ENCODE measurements around the gene MASP1. TPM values are rescaled to one million over a fixed set of nuclear protein-coding genes. Genes with fewer than 3 reads are reported as not detected.
A peak's percentile ranks its signal among the peaks of the same experiment; 100 is the strongest.

Gene MASP1, protein sequence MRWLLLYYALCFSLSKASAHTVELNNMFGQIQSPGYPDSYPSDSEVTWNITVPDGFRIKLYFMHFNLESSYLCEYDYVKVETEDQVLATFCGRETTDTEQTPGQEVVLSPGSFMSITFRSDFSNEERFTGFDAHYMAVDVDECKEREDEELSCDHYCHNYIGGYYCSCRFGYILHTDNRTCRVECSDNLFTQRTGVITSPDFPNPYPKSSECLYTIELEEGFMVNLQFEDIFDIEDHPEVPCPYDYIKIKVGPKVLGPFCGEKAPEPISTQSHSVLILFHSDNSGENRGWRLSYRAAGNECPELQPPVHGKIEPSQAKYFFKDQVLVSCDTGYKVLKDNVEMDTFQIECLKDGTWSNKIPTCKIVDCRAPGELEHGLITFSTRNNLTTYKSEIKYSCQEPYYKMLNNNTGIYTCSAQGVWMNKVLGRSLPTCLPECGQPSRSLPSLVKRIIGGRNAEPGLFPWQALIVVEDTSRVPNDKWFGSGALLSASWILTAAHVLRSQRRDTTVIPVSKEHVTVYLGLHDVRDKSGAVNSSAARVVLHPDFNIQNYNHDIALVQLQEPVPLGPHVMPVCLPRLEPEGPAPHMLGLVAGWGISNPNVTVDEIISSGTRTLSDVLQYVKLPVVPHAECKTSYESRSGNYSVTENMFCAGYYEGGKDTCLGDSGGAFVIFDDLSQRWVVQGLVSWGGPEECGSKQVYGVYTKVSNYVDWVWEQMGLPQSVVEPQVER
- polyA plus RNA-seq (0.19 and 0.74 TPM in 2 replicates), polyA minus RNA-seq (0.49 and 0.93 TPM in 2 replicates)

- H3K9ac ChIP-seq (ENCODE audit: low read length) = peak within 1 kb of the TSS; percentile 20
- H3K27me3 ChIP-seq (ENCODE audit: insufficient read depth, low read depth, low read length) = no peaks in the 10 kb centered on the region
- no peak within 1 kb of the TSS for H2AFZ ChIP-seq (ENCODE audit: low read depth, low read length)
- H3K79me2 ChIP-seq (replicated peaks; ENCODE audit: insufficient read depth, low read length) = no peaks in the 10 kb centered on the region
- H3K9me3 ChIP-seq (ENCODE audit: low read length) = no peaks in the 10 kb centered on the region
- H4K20me1 ChIP-seq (ENCODE audit: insufficient read depth) = no peaks in the 10 kb centered on the region
- H3F3A ChIP-seq (ENCODE audit: insufficient read depth, low read length, poor library complexity, severe bottlenecking) = no peaks in the 10 kb centered on the region
- peak within 1 kb of the TSS; percentile 54 for H3K4me3 ChIP-seq (ENCODE audit: low read length)
- H3K4me2 ChIP-seq (ENCODE audit: low read length) = peak within 1 kb of the TSS; percentile 39
- H3K9me2 ChIP-seq (ENCODE audit: insufficient read depth, low read length) = no peaks in the 10 kb centered on the region
- TF ChIP-seq EP300 (conservative IDR thresholded peaks at IDR 0.05; ENCODE audit: poor library complexity, severe bottlenecking) (no peak), TAF1 (IDR thresholded peaks at IDR 0.05; ENCODE audit: low read depth) (no peak), MXI1 (conservative IDR thresholded peaks at IDR 0.05; ENCODE audit: poor library complexity, severe bottlenecking) (no peak), POLR2AphosphoS5 (IDR thresholded peaks at IDR 0.05) (no peak), REST (IDR thresholded peaks at IDR 0.05; ENCODE audit: borderline replicate concordance) (no peak), EZH2 (IDR thresholded peaks at IDR 0.05; ENCODE audit: borderline replicate concordance, insufficient read depth, low read length, poor library complexity, severe bottlenecking) (no peak), SMC3 (conservative IDR thresholded peaks at IDR 0.05; ENCODE audit: poor library complexity) (no peak)
- TF ChIP-seq, protein P1, sequence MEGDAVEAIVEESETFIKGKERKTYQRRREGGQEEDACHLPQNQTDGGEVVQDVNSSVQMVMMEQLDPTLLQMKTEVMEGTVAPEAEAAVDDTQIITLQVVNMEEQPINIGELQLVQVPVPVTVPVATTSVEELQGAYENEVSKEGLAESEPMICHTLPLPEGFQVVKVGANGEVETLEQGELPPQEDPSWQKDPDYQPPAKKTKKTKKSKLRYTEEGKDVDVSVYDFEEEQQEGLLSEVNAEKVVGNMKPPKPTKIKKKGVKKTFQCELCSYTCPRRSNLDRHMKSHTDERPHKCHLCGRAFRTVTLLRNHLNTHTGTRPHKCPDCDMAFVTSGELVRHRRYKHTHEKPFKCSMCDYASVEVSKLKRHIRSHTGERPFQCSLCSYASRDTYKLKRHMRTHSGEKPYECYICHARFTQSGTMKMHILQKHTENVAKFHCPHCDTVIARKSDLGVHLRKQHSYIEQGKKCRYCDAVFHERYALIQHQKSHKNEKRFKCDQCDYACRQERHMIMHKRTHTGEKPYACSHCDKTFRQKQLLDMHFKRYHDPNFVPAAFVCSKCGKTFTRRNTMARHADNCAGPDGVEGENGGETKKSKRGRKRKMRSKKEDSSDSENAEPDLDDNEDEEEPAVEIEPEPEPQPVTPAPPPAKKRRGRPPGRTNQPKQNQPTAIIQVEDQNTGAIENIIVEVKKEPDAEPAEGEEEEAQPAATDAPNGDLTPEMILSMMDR (IDR thresholded peaks at IDR 0.05; ENCODE audit: poor library complexity, severe bottlenecking) = no peak
- no peaks in the 10 kb centered on the region for H3K36me3 ChIP-seq (ENCODE audit: insufficient read depth, low read length)
- H3K27ac ChIP-seq (ENCODE audit: low read length) = no peak within 1 kb of the TSS
Observed at GRCh38 chr3:187291512-187292132, at the start of gene MASP1. Gene MASP1 (minus strand): TSS chr3:187291737. CDS start chr3:187291632, 105 bp downstream.

DNA sequence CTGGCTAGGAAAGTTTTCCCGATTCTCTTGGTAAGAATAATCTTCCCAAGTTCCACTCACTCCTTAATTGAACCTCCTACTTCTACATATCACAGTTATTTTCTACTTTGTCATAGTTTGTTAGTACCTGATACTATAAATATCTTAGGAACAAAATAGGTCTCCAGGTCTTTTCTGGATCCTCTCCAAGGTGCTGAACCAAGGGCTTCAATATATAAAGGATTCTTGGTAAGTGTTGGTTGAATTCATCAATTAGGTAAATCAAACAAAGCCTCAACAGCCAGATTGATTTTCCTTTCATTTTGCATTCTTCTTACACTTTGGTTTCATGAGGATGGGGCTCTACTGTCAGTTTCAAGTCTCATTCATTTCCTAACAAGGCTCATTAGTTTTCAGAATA, 49.0 kb upstream of the MASP1 start:
- Histone ChIP-seq H3K9me3 (ENCODE audit: low read length) (no peaks in the 10 kb centered on the region), H3K27ac (ENCODE audit: low read length) (no peak overlapping the region)
- no peak for TF ChIP-seq RAD21 (conservative IDR thresholded peaks at IDR 0.05)
- TF ChIP-seq REST (IDR thresholded peaks at IDR 0.05; ENCODE audit: borderline replicate concordance) = no peak
- no peak for TF ChIP-seq SMC3 (conservative IDR thresholded peaks at IDR 0.05; ENCODE audit: poor library complexity)
- no peak for TF ChIP-seq EP300 (conservative IDR thresholded peaks at IDR 0.05; ENCODE audit: poor library complexity, severe bottlenecking)
- TF ChIP-seq TAF1 (IDR thresholded peaks at IDR 0.05; ENCODE audit: low read depth) = no peak
- TF ChIP-seq EZH2 (IDR thresholded peaks at IDR 0.05; ENCODE audit: borderline replicate concordance, insufficient read depth, low read length, poor library complexity, severe bottlenecking) = no peak

More for the DNA sequence above, 49.0 kb upstream of the MASP1 start:
- Histone ChIP-seq H3K36me3 (ENCODE audit: insufficient read depth, low read length) (no peaks in the 10 kb centered on the region), H3K9ac (ENCODE audit: low read length) (no peak overlapping the region), H3K27me3 (ENCODE audit: insufficient read depth, low read depth, low read length) (no peaks in the 10 kb centered on the region), H3F3A (ENCODE audit: insufficient read depth, low read length, poor library complexity, severe bottlenecking) (no peaks in the 10 kb centered on the region), H3K9me2 (ENCODE audit: insufficient read depth, low read length) (no peaks in the 10 kb centered on the region), H3K79me2 (replicated peaks; ENCODE audit: insufficient read depth, low read length) (no peaks in the 10 kb centered on the region), H3K4me2 (ENCODE audit: low read length) (no peak overlapping the region), H4K20me1 (ENCODE audit: insufficient read depth) (no peaks in the 10 kb centered on the region), H2AFZ (ENCODE audit: low read depth, low read length) (no peak overlapping the region), H3K4me3 (ENCODE audit: low read length) (no peak overlapping the region)

Measured in neural cell (in vitro differentiated cells).